HEK293T (cell line): ENCODE measurements around the gene HAGH.

Experiments
- CTCF ChIA-PET: fragments of 350-600 bp; formaldehyde crosslinking; extraction: SDS; loops from one replicate; lab custom pipeline; 2021; ENCODE audit warnings: antibody characterized with exemption, inconsistent platforms; lab: Yijun Ruan, JAX
- POLR2A ChIA-PET: fragments of 350-600 bp; formaldehyde crosslinking; extraction: SDS; loops from one replicate; lab custom pipeline; 2020; ENCODE audit warnings: antibody characterized with exemption, inconsistent platforms; lab: Yijun Ruan, JAX
- DNase-seq: peaks from one replicate; pipeline ENCODE4 v3.0.0; 2012; ENCODE audit warnings: mixed read lengths; ENCODE audit errors: extremely low spot score
- ARNT ChIP-seq: fragments of 450-650 bp; IDR thresholded peaks from 2 replicates; pipeline ENCODE4 v1.6.1; 2017; ENCODE audit warnings: mild to moderate bottlenecking
- BHLHE40 ChIP-seq: fragments of 450-650 bp; IDR thresholded peaks from 2 replicates; pipeline ENCODE4 v1.6.1; 2016; ENCODE audit warnings: mild to moderate bottlenecking, moderate library complexity, borderline replicate concordance
- CTBP1 ChIP-seq: fragments of 450-650 bp; IDR thresholded peaks from 2 replicates; pipeline ENCODE4 v1.6.1; 2016; ENCODE audit warnings: borderline replicate concordance
- ELF4 ChIP-seq: fragments of 450-650 bp; IDR thresholded peaks from 2 replicates; pipeline ENCODE4 v1.6.1; 2017; ENCODE audit warnings: antibody characterized with exemption
- FOXA1 ChIP-seq: fragments of 450-650 bp; IDR thresholded peaks from 2 replicates; pipeline ENCODE4 v1.6.1; 2016; ENCODE audit warnings: mild to moderate bottlenecking
- FOXK2 ChIP-seq: fragments of 450-650 bp; IDR thresholded peaks from 2 replicates; pipeline ENCODE4 v1.6.1; 2016; ENCODE audit warnings: mild to moderate bottlenecking
- FOXM1 ChIP-seq: fragments of 450-650 bp; IDR thresholded peaks from 2 replicates; pipeline ENCODE4 v1.6.1; 2017; ENCODE audit warnings: mild to moderate bottlenecking, borderline replicate concordance
- HDGF ChIP-seq: fragments of 450-650 bp; IDR thresholded peaks from 2 replicates; pipeline ENCODE4 v1.6.1; 2017; ENCODE audit warnings: antibody characterized with exemption, borderline replicate concordance
- L3MBTL2 ChIP-seq: fragments of 450-650 bp; conservative IDR thresholded peaks from 2 replicates; pipeline ENCODE4 v1.6.1; 2016; ENCODE audit warnings: mild to moderate bottlenecking
- LEF1 ChIP-seq: fragments of 450-650 bp; IDR thresholded peaks from 2 replicates; pipeline ENCODE4 v1.6.1; 2017; ENCODE audit warnings: mild to moderate bottlenecking, borderline replicate concordance
- NFRKB ChIP-seq: fragments of 450-650 bp; IDR thresholded peaks from 2 replicates; pipeline ENCODE4 v1.6.1; 2016; ENCODE audit warnings: mild to moderate bottlenecking, moderate library complexity
- PKNOX1 ChIP-seq: fragments of 450-650 bp; IDR thresholded peaks from 2 replicates; pipeline ENCODE4 v1.6.1; 2016
- SP1 ChIP-seq: fragments of 450-650 bp; IDR thresholded peaks from 2 replicates; pipeline ENCODE4 v1.6.1; 2017
- SUZ12 ChIP-seq: fragments of 450-650 bp; IDR thresholded peaks from 2 replicates; pipeline ENCODE4 v1.6.1; 2016; ENCODE audit warnings: mild to moderate bottlenecking
- TARDBP ChIP-seq: fragments of 450-650 bp; IDR thresholded peaks from 2 replicates; pipeline ENCODE4 v1.6.1; 2016
- ZNF384 ChIP-seq: fragments of 450-650 bp; IDR thresholded peaks from 2 replicates; pipeline ENCODE4 v1.6.1; 2016

HAGH gene

GRCh38 chr16:1817716-1818115 lies 8.9 kb downstream of the HAGH start:
- POLR2A ChIA-PET = interaction anchor here (0.8 kb wide), 1 partner anchor 9 kb away, joined by 3 read pairs; the partner anchor contains the start of genes FAHD1 and HAGH
- no peak for DNase-seq
- TF ChIP-seq FOXK2 (no peak), ZNF384 (no peak), FOXA1 (no peak), SUZ12 (no peak), L3MBTL2 (no peak), NFRKB (no peak), FOXM1 (no peak), BHLHE40 (no peak), SP1 (no peak), PKNOX1 (no peak), HDGF (no peak), ELF4 (no peak), LEF1 (no peak), ARNT (no peak)
- CTCF ChIA-PET = no interaction called here

GRCh38 chr16:1817276-1817589 lies 9.4 kb downstream of the HAGH start:
- no peak for DNase-seq
- CTCF ChIA-PET = no interaction called here
- no peak for TF ChIP-seq PKNOX1
- TF ChIP-seq SP1 = no peak
- TF ChIP-seq FOXA1 = no peak
- POLR2A ChIA-PET = interaction anchor here (0.7 to 0.8 kb wide), 2 partner anchors 10 to 112 kb away, joined by 3 read pairs; partner anchors contain the start of genes FAHD1 and HAGH

GRCh38 chr16:1816396-1817275 lies 10.0 kb downstream of the HAGH start:
- POLR2A ChIA-PET = interaction anchor here (0.7 kb wide), 1 partner anchor 113 kb away, joined by 3 read pairs; no protein-coding TSS in a partner anchor

GRCh38 chr16:1815461-1815860 lies 11.2 kb downstream of the HAGH start:
- ChIA-PET POLR2A (no interaction called here), CTCF (no interaction called here)
- no peak for TF ChIP-seq SUZ12
- no peak for TF ChIP-seq PKNOX1
- no peak for TF ChIP-seq HDGF
- no peak for TF ChIP-seq LEF1
- TF ChIP-seq TARDBP = no peak
- no peak for TF ChIP-seq ARNT
- no peak for TF ChIP-seq FOXK2
- TF ChIP-seq NFRKB = no peak
- TF ChIP-seq L3MBTL2 = no peak
- TF ChIP-seq BHLHE40 = no peak
- TF ChIP-seq FOXA1 = no peak
- no peak for TF ChIP-seq ELF4
- DNase-seq = no peak

More at GRCh38 chr16:1816396-1817275, 10.0 kb downstream of the HAGH start:
- TF ChIP-seq SP1 (no peak), FOXA1 (no peak), FOXK2 (no peak), LEF1 (no peak), HDGF (no peak), L3MBTL2 (no peak), SUZ12 (no peak), TARDBP (no peak)
- CTCF ChIA-PET = no interaction called here
- no peak for DNase-seq

GRCh38 chr16:1812732-1813163 lies 13.9 kb downstream of the HAGH start:
- peak; percentile 68 for DNase-seq

More at GRCh38 chr16:1812732-1813163, 13.9 kb downstream of the HAGH start:
- no peak for TF ChIP-seq ARNT
- TF ChIP-seq ZNF384 = no peak
- TF ChIP-seq PKNOX1 = no peak
- 0 out of 2 replicates have a peak, but pooled peaks have one; percentile 40 for TF ChIP-seq TARDBP
- no peak for TF ChIP-seq SUZ12
- TF ChIP-seq HDGF = no peak
- no peak for TF ChIP-seq SP1
- TF ChIP-seq FOXA1 = no peak
- no peak for TF ChIP-seq BHLHE40
- no peak for TF ChIP-seq ELF4
- TF ChIP-seq LEF1 = no peak
- no peak for TF ChIP-seq FOXM1
- peak; percentile 37 for TF ChIP-seq L3MBTL2
- TF ChIP-seq CTBP1 = no peak
- TF ChIP-seq NFRKB = no peak
- no peak for TF ChIP-seq FOXK2
- CTCF ChIA-PET = no interaction called here
- POLR2A ChIA-PET = interaction anchor here (0.9 to 1.5 kb wide), 4 partner anchors 8 to 152 kb away, joined by 3 to 4 read pairs (median 4); partner anchors contain the start of genes FAHD1, HAGH and RPS2
